Panc1 (cell line): ENCODE measurements around the gene NBPF14. TPM values are rescaled to one million over a fixed set of nuclear protein-coding genes. Genes with fewer than 3 reads are reported as not detected.
A peak's percentile ranks its signal among the peaks of the same experiment; 100 is the strongest.
"Not testable (repeated sequence)": the region's sequence is repeated elsewhere in the genome, so short reads cannot be mapped to it uniquely, and the experiment has no call there.

Experiments
- ATAC-seq: fragments of 200-7000 bp; cut with Tn5 transposase; 2 replicates; pipeline ENCODE4 v1.9.1; 2020; ENCODE audit warnings: mild to moderate bottlenecking, moderate library complexity
- Bru-seq: library from RNA; stranded (reverse); fragments of 400-500 nt; gene quantifications from one replicate; lab custom pipeline; 2021; lab: Mats Ljungman, UMichigan
- BruChase-seq, 2 experiments: library from RNA; stranded (reverse); fragments of 400-500 nt; gene quantifications; one replicate each; lab custom pipeline; 2021; lab: Mats Ljungman, UMichigan
- BruUV-seq: library from RNA; stranded (reverse); fragments of 400-500 nt; replicated peaks from 2 replicates; lab custom pipeline; 2021; lab: Mats Ljungman, UMichigan
- CTCF ChIA-PET: fragments of 300-600 bp; sonication (Branson Sonifier 250); formaldehyde crosslinking; loops from one replicate; lab custom pipeline; 2022; ENCODE audit warnings: antibody characterized with exemption; lab: Charles Lee
- POLR2A ChIA-PET: fragments of 300-600 bp; sonication (Branson Sonifier 250); formaldehyde crosslinking; loops from one replicate; lab custom pipeline; 2022; ENCODE audit warnings: antibody characterized with exemption; lab: Charles Lee
- DNase-seq: peaks from one replicate; pipeline ENCODE4 v3.0.0-alpha.2; 2010; ENCODE audit warnings: low read depth, low spot score
- H3K27ac ChIP-seq: 2 replicates; pipeline ENCODE4 v1.5.1; 2011; ENCODE audit warnings: mild to moderate bottlenecking, low read length, inconsistent platforms
- H3K27me3 ChIP-seq: fragments of 200-500 bp; sonication (Bioruptor generic); 2 replicates; pipeline ENCODE4 v1.6.0; 2014; ENCODE audit warnings: low read length, inconsistent platforms; ENCODE audit not compliant: control insufficient read depth, insufficient read depth
- H3K36me3 ChIP-seq: fragments of 200-500 bp; sonication (Bioruptor generic); 2 replicates; pipeline ENCODE4 v1.5.1; 2014; ENCODE audit warnings: inconsistent platforms, mild to moderate bottlenecking, low read length, moderate library complexity; ENCODE audit not compliant: control insufficient read depth, insufficient read depth
- H3K4me1 ChIP-seq: 2 replicates; pipeline ENCODE4 v1.5.1; 2011; ENCODE audit warnings: inconsistent platforms, mild to moderate bottlenecking, low read length, moderate library complexity; ENCODE audit not compliant: control insufficient read depth, insufficient read depth
- H3K4me3 ChIP-seq, 2 experiments: 2 replicates each; pipeline ENCODE4 v1.5.1; 2011 to 2012; ENCODE audit warnings: low read depth in 2 of 2, low read length in 2 of 2, mild to moderate bottlenecking in 2 of 2, inconsistent platforms in 1 of 2, moderate library complexity in 1 of 2
- H3K9me3 ChIP-seq: fragments of 200-500 bp; sonication (Bioruptor generic); 2 replicates; pipeline ENCODE4 v1.5.1; 2014; ENCODE audit warnings: low read depth, mild to moderate bottlenecking, inconsistent platforms, low read length, moderate library complexity; ENCODE audit not compliant: control insufficient read depth, insufficient read depth
- in situ Hi-C: cut with HindIII; loops from 2 replicates; pipeline ENCODE4 v1.10.0; 2016; ENCODE audit warnings: low sequenced_read_pairs, low pct_unique_long_range_greater_than_20kb
- intact Hi-C: fragments of 100-400 bp; cut with micrococcal nuclease; formaldehyde crosslinking; loops from one replicate; pipeline ENCODE4 v1.10.0; 2022; ENCODE audit not compliant: unreplicated experiment
- long read RNA-seq: library from polyadenylated mRNA; unstranded; transcript quantifications from one replicate; pipeline ENCODE4 v2.0.0, GENCODE V29; 2021; ENCODE audit not compliant: unreplicated experiment
- polyA plus RNA-seq: library from polyadenylated mRNA; unstranded; fragments of >200 nt; gene quantifications from one replicate; pipeline ENCODE4 v1.2.1, GENCODE V29; 2012; ENCODE audit warnings: missing spikeins; ENCODE audit not compliant: insufficient read length
- total RNA-seq: library from RNA; stranded (reverse); gene quantifications from one replicate; pipeline ENCODE4 v1.2.1, GENCODE V29; 2021; ENCODE audit not compliant: unreplicated experiment

NBPF14 gene
- total RNA-seq (19.7 TPM), Bru-seq, nascent RNA (percentile 69 among the genes with signal in this experiment), BruChase-seq, experiment 1, labeled RNA remaining after a 2-hour chase (percentile 59 among the genes with signal in this experiment), BruChase-seq, experiment 2, labeled RNA remaining after a 6-hour chase (percentile 52 among the genes with signal in this experiment)
- polyA plus RNA-seq: 15.4 TPM
- long read RNA-seq, partial matches to known transcripts: 10 of 21 reads
- long read RNA-seq, other reads (novel, unspliced or antisense): 10 of 21 reads

- H3K9me3 ChIP-seq, CTCF ChIA-PET, H3K4me1 ChIP-seq, BruUV-seq, DNase-seq, intact Hi-C loops, POLR2A ChIA-PET, H3K27ac ChIP-seq, H3K4me3 ChIP-seq, in situ Hi-C loops, H3K36me3 ChIP-seq, ATAC-seq, H3K27me3 ChIP-seq: not testable (repeated sequence)
Observed at GRCh38 chr1:148595911-148596310, at the start of gene NBPF14. Gene NBPF14, minus strand, starts transcription at chr1:148596011. Its CDS starts 294 bp downstream, at chr1:148595717.

- in situ Hi-C loops, H3K4me3 ChIP-seq, H3K9me3 ChIP-seq, H3K27ac ChIP-seq, BruUV-seq, H3K4me1 ChIP-seq, H3K36me3 ChIP-seq, POLR2A ChIA-PET, ATAC-seq, DNase-seq, H3K27me3 ChIP-seq, CTCF ChIA-PET, intact Hi-C loops: not testable (repeated sequence)
Observed at GRCh38 chr1:148625451-148625850, 29.6 kb upstream of the NBPF14 start.

- H3K4me1 ChIP-seq, in situ Hi-C loops, CTCF ChIA-PET, H3K27ac ChIP-seq, POLR2A ChIA-PET, H3K4me3 ChIP-seq, H3K36me3 ChIP-seq, H3K9me3 ChIP-seq, DNase-seq, ATAC-seq, H3K27me3 ChIP-seq, intact Hi-C loops: not testable (repeated sequence)
- BruUV-seq: TSS peak; percentile 79
Observed at GRCh38 chr1:148618216-148618615, 22.4 kb upstream of the NBPF14 start.

GRCh38 chr1:148605266-148605665 is 9.5 kb upstream of the NBPF14 start:
- H3K4me1 ChIP-seq, H3K36me3 ChIP-seq, intact Hi-C loops, H3K27ac ChIP-seq, H3K4me3 ChIP-seq, DNase-seq, ATAC-seq, CTCF ChIA-PET, H3K27me3 ChIP-seq, BruUV-seq, in situ Hi-C loops, H3K9me3 ChIP-seq, POLR2A ChIA-PET: not testable (repeated sequence)

GRCh38 chr1:148595360-148595759 is 451 bp downstream of the NBPF14 start:
- H3K9me3 ChIP-seq, H3K27me3 ChIP-seq, H3K4me3 ChIP-seq, CTCF ChIA-PET, BruUV-seq, ATAC-seq, H3K4me1 ChIP-seq, H3K27ac ChIP-seq, in situ Hi-C loops, H3K36me3 ChIP-seq, POLR2A ChIA-PET, DNase-seq, intact Hi-C loops: not testable (repeated sequence)

GRCh38 chr1:148591098-148591497 is 4.7 kb downstream of the NBPF14 start:
- H3K4me1 ChIP-seq, H3K4me3 ChIP-seq, ATAC-seq, BruUV-seq, in situ Hi-C loops, CTCF ChIA-PET, H3K9me3 ChIP-seq, POLR2A ChIA-PET, H3K36me3 ChIP-seq, H3K27me3 ChIP-seq, intact Hi-C loops, H3K27ac ChIP-seq, DNase-seq: not testable (repeated sequence)
